T-cell (primary cell): Measurements from ENCODE around the gene RNF150. TPM values are rescaled to one million over a fixed set of nuclear protein-coding genes. Genes with fewer than 3 reads are reported as not detected.

Source experiments
- ATAC-seq, 4 experiments: fragments of 200-7000 bp in 3 of 4; fragments of 150-1000 bp in 1 of 4; cut with Tn5 transposase; replicated peaks in 1 of 4; 1 replicate in 3 of 4; 2 replicates in 1 of 4; pipeline ENCODE4 v1.10.0; 2021; ENCODE audit warnings: moderate library complexity in 3 of 4, mild to moderate bottlenecking in 2 of 4, moderate number of reproducible peaks in 1 of 4
- CTCF ChIA-PET, 2 donors: fragments of 300-600 bp; sonication (Branson Sonifier 250); formaldehyde crosslinking; loops; one replicate each; lab custom pipeline; 2022; ENCODE audit warnings: antibody characterized with exemption in 2 of 2; lab: Charles Lee
- POLR2A ChIA-PET, 2 donors: fragments of 300-600 bp; sonication (Branson Sonifier 250); formaldehyde crosslinking; loops; one replicate each; lab custom pipeline; 2022; ENCODE audit warnings: antibody characterized with exemption in 2 of 2; lab: Charles Lee
- DNase-seq, 35 experiments: peaks; one replicate each; pipeline versions ENCODE4 v3.0.0 to v3.0.0-alpha.2; 2013 to 2023
- H3K27ac ChIP-seq: one replicate; pipeline ENCODE4 v1.5.1; 2013; ENCODE audit warnings: low read length
- H3K27me3 ChIP-seq, 2 experiments: replicated peaks in 1 of 2; 1 replicate in 1 of 2; 2 replicates in 1 of 2; pipeline versions ENCODE4 v1.6.1 to v1.7.0; 2013; ENCODE audit warnings: low read length in 1 of 2, mixed read lengths in 1 of 2; ENCODE audit not compliant: control insufficient read depth in 2 of 2, insufficient read depth in 2 of 2; ENCODE audit errors: extremely low read depth in 1 of 2
- H3K36me3 ChIP-seq, 2 donors: 1 replicate in 1 of 2; 2 replicates in 1 of 2; pipeline versions ENCODE4 v1.6.1 to v1.7.0; 2013; ENCODE audit warnings: low read length in 1 of 2; ENCODE audit not compliant: control insufficient read depth in 2 of 2, insufficient read depth in 1 of 2; ENCODE audit errors: extremely low read depth in 1 of 2
- H3K4me1 ChIP-seq, 2 experiments: 1 replicate in 1 of 2; 2 replicates in 1 of 2; pipeline versions ENCODE4 v1.6.1 to v1.7.0; 2013; ENCODE audit warnings: low read length in 2 of 2, mixed read lengths in 1 of 2; ENCODE audit not compliant: insufficient read depth in 2 of 2, control insufficient read depth in 1 of 2; ENCODE audit errors: extremely low read depth in 1 of 2
- H3K4me3 ChIP-seq, 2 donors: 1 replicate in 1 of 2; 2 replicates in 1 of 2; pipeline versions ENCODE4 v1.5.1 to v1.7.0; 2013; ENCODE audit warnings: mild to moderate bottlenecking in 2 of 2, low read length in 1 of 2, moderate library complexity in 1 of 2; ENCODE audit not compliant: control insufficient read depth in 1 of 2; ENCODE audit errors: extremely low read depth in 1 of 2
- H3K9me3 ChIP-seq: 2 replicates; pipeline ENCODE4 v1.7.0; 2013
- H3K27ac Mint-ChIP-seq, 2 donors: one replicate each; pipeline ENCODE4 v1.8.0; 2020 to 2021; ENCODE audit warnings: mild to moderate bottlenecking in 2 of 2, mixed read lengths in 2 of 2
- H3K27me3 Mint-ChIP-seq, 2 donors: one replicate each; pipeline ENCODE4 v1.8.0; 2021 to 2022; ENCODE audit warnings: mixed read lengths in 2 of 2
- H3K36me3 Mint-ChIP-seq: one replicate; pipeline ENCODE4 v1.8.0; 2021; ENCODE audit warnings: mixed read lengths
- H3K4me1 Mint-ChIP-seq, 3 donors: one replicate each; pipeline ENCODE4 v1.8.0; 2020 to 2022; ENCODE audit warnings: mixed read lengths in 3 of 3, mild to moderate bottlenecking in 1 of 3
- H3K4me3 Mint-ChIP-seq, 3 donors: one replicate each; pipeline ENCODE4 v1.8.0; 2020 to 2022; ENCODE audit warnings: mild to moderate bottlenecking in 3 of 3, mixed read lengths in 3 of 3, moderate library complexity in 3 of 3
- H3K9me3 Mint-ChIP-seq, 3 donors: one replicate each; pipeline ENCODE4 v1.8.0; 2020 to 2022; ENCODE audit warnings: mixed read lengths in 3 of 3
- WGBS: methylation state at CpG from one replicate; pipeline ENCODE4 v1.1.5; 2013; ENCODE audit warnings: missing lambda C conversion rate; ENCODE audit not compliant: insufficient coverage; 5-methylcytosine and 5-hydroxymethylcytosine counted together
- total RNA-seq, 35 experiments: library from RNA in 6 of 35; stranded (reverse) in 6 of 35; fragments of 120-200 nt in 1 of 35; gene quantifications; one replicate each; pipeline versions ENCODE4 v1.2.1 to v1.2.4 and lab custom pipeline; 2013 to 2026

RNF150 gene
- total RNA-seq, 5 donors from 2014 or later (not counting 1 experiment from before 2014, with no cell fraction given): 0.09 to 0.35 (median 0.30) TPM; not detected in 2

DNA sequence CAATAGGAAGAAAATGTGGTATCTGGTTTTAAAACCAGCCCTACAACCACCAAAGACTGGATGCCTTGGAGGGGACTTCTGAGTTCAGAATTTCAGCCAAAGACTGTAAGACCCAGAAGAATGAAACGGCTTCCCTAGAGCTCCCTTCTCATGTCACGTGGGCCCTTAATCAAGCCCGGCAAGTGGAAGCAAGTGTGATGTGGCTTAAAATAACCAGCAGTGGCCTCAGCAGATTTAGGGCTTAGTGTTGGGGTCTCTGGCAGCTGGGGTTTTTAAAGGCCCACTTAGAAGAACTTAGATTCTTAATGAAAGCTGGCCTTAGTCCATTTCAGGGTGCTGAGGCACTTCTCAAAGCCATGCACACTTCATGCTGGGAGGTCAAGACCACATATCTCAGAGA is 265.9 kb downstream of the RNF150 start:
- Mint-ChIP-seq H3K4me1 (peaks cover 0 to 6% (median 5%) of the 10 kb centered on the region in 3 donors), H3K4me3 (no peak overlapping the region), H3K9me3 (no peaks in the 10 kb centered on the region), H3K27me3 (peaks cover under 1 to 7% of the 10 kb centered on the region in 2 donors), H3K36me3 (no peaks in the 10 kb centered on the region), H3K27ac (no peak overlapping the region)
- Histone ChIP-seq H3K4me1 (no peaks in the 10 kb centered on the region), H3K27ac (no peak overlapping the region), H3K9me3 (no peaks in the 10 kb centered on the region), H3K36me3 (no peaks in the 10 kb centered on the region), H3K4me3 (no peak overlapping the region), H3K27me3 (no peaks in the 10 kb centered on the region)
- POLR2A ChIA-PET: no interaction called here
- CTCF ChIA-PET: no interaction called here
- WGBS: 100% methylated on average over 1 of the region's 3 CpGs
- ATAC-seq: no peak
- DNase-seq: no peak

GRCh38 chr4:140866492-140867005 is 266.7 kb downstream of the RNF150 start:
- Histone ChIP-seq H3K4me1 (no peaks in the 10 kb centered on the region), H3K27ac (no peak overlapping the region), H3K36me3 (no peaks in the 10 kb centered on the region), H3K4me3 (no peak overlapping the region), H3K9me3 (no peaks in the 10 kb centered on the region), H3K27me3 (no peaks in the 10 kb centered on the region)
- ChIA-PET POLR2A (no interaction called here), CTCF (interaction anchor here in 1 of 2 donors (0.5 to 0.6 kb wide), 2 partner anchors 20 to 434 kb away, joined by 3 read pairs; no protein-coding TSS in a partner anchor)
- Mint-ChIP-seq H3K9me3 (no peaks in the 10 kb centered on the region), H3K27ac (no peak overlapping the region), H3K27me3 (peaks cover 4 to 9% of the 10 kb centered on the region in 2 donors), H3K4me1 (peaks cover 0 to 9% (median 6%) of the 10 kb centered on the region in 3 donors), H3K36me3 (no peaks in the 10 kb centered on the region), H3K4me3 (no peak overlapping the region)
- no peak for DNase-seq
- no CpG with 5 or more reads among the region's 5 CpGs for WGBS
- ATAC-seq: no peak

- Histone ChIP-seq H3K4me3 (no peak overlapping the region), H3K9me3 (no peaks in the 10 kb centered on the region), H3K4me1 (no peaks in the 10 kb centered on the region), H3K27ac (no peak overlapping the region), H3K27me3 (no peaks in the 10 kb centered on the region), H3K36me3 (no peaks in the 10 kb centered on the region)
- H3K36me3 Mint-ChIP-seq: no peaks in the 10 kb centered on the region
- peaks cover 8 to 12% of the 10 kb centered on the region in 2 donors for H3K27me3 Mint-ChIP-seq
- ChIA-PET POLR2A (no interaction called here), CTCF (interaction anchor here in 1 of 2 donors (0.6 kb wide), 2 partner anchors 13 to 1968 kb away, joined by 3 read pairs; no protein-coding TSS in a partner anchor)
- H3K9me3 Mint-ChIP-seq: no peaks in the 10 kb centered on the region
- no peak overlapping the region for H3K4me3 Mint-ChIP-seq
- 77% methylated on average over 2 of the region's 7 CpGs for WGBS
- H3K27ac Mint-ChIP-seq: no peak overlapping the region
- ATAC-seq (no peak), DNase-seq (no peak)
- peaks cover 0 to 9% (median 9%) of the 10 kb centered on the region in 3 donors for H3K4me1 Mint-ChIP-seq
Observed at GRCh38 chr4:140865253-140866217, 267.7 kb downstream of the RNF150 start.

- Mint-ChIP-seq H3K36me3 (no peaks in the 10 kb centered on the region), H3K4me1 (peaks cover 0 to 9% (median 9%) of the 10 kb centered on the region in 3 donors), H3K9me3 (no peaks in the 10 kb centered on the region), H3K4me3 (no peak overlapping the region), H3K27me3 (peaks cover 8 to 12% of the 10 kb centered on the region in 2 donors), H3K27ac (no peak overlapping the region)
- no peaks in the 10 kb centered on the region for H3K9me3 ChIP-seq
- H3K27me3 ChIP-seq: no peaks in the 10 kb centered on the region
- ChIA-PET CTCF (no interaction called here), POLR2A (no interaction called here)
- DNase-seq: no peak
- no peaks in the 10 kb centered on the region for H3K36me3 ChIP-seq
- no peak overlapping the region for H3K4me3 ChIP-seq
- no peak overlapping the region for H3K27ac ChIP-seq
- WGBS: no CpG with 5 or more reads among the region's 2 CpGs
- H3K4me1 ChIP-seq: no peaks in the 10 kb centered on the region
- no peak for ATAC-seq
Observed at GRCh38 chr4:140863197-140863596, 270.1 kb downstream of the RNF150 start.

GRCh38 chr4:140862177-140862442 is 271.2 kb downstream of the RNF150 start:
- H3K27me3 ChIP-seq: no peaks in the 10 kb centered on the region
- H3K36me3 ChIP-seq: no peaks in the 10 kb centered on the region
- no peaks in the 10 kb centered on the region for H3K9me3 Mint-ChIP-seq
- no peak overlapping the region for H3K27ac Mint-ChIP-seq
- H3K4me1 ChIP-seq: no peaks in the 10 kb centered on the region
- 52% methylated on average over 2 of the region's 4 CpGs for WGBS
- CTCF ChIA-PET: no interaction called here
- H3K4me3 Mint-ChIP-seq: no peak overlapping the region
- no peak for ATAC-seq
- H3K4me1 Mint-ChIP-seq: peaks cover 0 to 9% (median 9%) of the 10 kb centered on the region in 3 donors
- no peaks in the 10 kb centered on the region for H3K9me3 ChIP-seq
- no peak for DNase-seq
- no peak overlapping the region for H3K27ac ChIP-seq
- H3K27me3 Mint-ChIP-seq: peaks cover 8 to 10% of the 10 kb centered on the region in 2 donors
- H3K4me3 ChIP-seq: no peak overlapping the region
- H3K36me3 Mint-ChIP-seq: no peaks in the 10 kb centered on the region
- POLR2A ChIA-PET: no interaction called here

DNA sequence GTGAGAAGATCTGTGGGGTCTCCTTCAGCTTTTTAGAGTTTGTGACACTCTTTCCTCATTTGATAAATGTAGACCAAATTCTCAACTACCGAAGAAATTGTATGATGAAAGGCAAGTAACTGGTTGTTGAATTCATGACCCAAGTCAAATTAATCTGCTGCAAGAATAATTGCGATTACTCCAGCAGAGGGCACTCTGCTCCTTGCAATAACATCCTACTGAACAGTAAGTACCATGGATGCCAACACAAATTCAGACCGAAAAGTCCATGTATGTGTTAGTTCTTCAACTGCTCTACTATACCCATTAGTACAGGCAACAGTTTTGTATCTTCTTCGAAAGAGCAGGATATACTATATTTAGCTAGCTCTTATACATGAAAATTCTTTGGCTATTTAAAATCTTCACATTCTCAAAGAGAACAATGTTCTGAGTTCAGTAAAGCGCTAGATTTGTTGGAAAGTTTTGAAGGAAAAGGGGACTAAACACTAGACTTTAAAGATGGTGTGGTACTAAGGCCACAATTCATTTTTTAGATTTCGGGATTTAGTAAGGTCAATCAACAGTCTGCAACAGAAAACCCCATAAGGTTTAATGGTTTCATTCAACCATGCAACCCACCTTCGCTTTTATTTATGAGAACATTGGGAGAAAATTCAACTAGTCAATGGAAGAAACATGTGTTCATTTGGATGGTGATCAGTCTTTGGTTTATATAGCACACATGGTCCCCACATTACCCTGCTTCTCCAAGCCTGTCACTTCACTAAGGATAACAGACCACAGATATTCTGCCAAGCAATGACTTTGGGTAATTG is 271.7 kb downstream of the RNF150 start:
- no peak overlapping the region for H3K27ac ChIP-seq
- ChIA-PET POLR2A (no interaction called here), CTCF (no interaction called here)
- ATAC-seq (peak in 2 of 4 experiments; percentile 38 to 57), DNase-seq (peak in 26 of 35 experiments; percentile 2 to 63 (median 14))
- no peaks in the 10 kb centered on the region for H3K27me3 ChIP-seq
- peaks cover 0 to 9% (median 9%) of the 10 kb centered on the region in 3 donors for H3K4me1 Mint-ChIP-seq
- H3K27ac Mint-ChIP-seq: no peak overlapping the region
- no peak overlapping the region for H3K4me3 ChIP-seq
- H3K4me3 Mint-ChIP-seq: no peak overlapping the region
- no peaks in the 10 kb centered on the region for H3K9me3 Mint-ChIP-seq
- H3K36me3 ChIP-seq: no peaks in the 10 kb centered on the region
- H3K9me3 ChIP-seq: no peaks in the 10 kb centered on the region
- 0% methylated on average over 1 of the region's 7 CpGs for WGBS
- no peaks in the 10 kb centered on the region for H3K36me3 Mint-ChIP-seq
- H3K27me3 Mint-ChIP-seq: peaks cover 8 to 10% of the 10 kb centered on the region in 2 donors
- H3K4me1 ChIP-seq: no peaks in the 10 kb centered on the region
